GM12801 (cell line): ENCODE measurements around the gene ANKS1B.

Source experiments
- TF ChIP-seq, protein P1 (sequence below): IDR thresholded peaks from one replicate; pipeline ENCODE4 v1.5.1; 2011; ENCODE audit warnings: control low read depth; ENCODE audit not compliant: insufficient read length; ENCODE audit errors: extremely low read depth

The ANKS1B gene

DNA sequence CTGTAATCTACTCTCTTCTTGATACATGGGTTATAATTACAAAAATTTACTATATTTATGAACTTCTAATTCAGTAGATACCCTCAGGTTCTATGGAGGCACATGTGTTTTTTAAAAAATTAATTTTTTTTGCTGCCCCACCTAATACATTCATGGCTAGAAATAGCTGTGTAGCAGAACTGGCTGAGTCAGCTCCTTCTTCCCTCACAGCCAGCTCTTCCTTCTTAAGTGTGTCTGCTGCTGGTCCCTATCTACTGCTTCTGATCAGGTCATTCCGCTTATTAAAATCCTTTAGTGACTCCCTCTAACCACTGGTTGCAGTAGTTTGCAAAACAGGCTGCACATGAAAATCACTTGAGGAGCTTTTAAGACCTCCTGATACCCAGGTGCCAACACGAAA lies 939.6 kb downstream of the ANKS1B start:
- TF ChIP-seq, protein P1, sequence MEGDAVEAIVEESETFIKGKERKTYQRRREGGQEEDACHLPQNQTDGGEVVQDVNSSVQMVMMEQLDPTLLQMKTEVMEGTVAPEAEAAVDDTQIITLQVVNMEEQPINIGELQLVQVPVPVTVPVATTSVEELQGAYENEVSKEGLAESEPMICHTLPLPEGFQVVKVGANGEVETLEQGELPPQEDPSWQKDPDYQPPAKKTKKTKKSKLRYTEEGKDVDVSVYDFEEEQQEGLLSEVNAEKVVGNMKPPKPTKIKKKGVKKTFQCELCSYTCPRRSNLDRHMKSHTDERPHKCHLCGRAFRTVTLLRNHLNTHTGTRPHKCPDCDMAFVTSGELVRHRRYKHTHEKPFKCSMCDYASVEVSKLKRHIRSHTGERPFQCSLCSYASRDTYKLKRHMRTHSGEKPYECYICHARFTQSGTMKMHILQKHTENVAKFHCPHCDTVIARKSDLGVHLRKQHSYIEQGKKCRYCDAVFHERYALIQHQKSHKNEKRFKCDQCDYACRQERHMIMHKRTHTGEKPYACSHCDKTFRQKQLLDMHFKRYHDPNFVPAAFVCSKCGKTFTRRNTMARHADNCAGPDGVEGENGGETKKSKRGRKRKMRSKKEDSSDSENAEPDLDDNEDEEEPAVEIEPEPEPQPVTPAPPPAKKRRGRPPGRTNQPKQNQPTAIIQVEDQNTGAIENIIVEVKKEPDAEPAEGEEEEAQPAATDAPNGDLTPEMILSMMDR, result no peak

DNA sequence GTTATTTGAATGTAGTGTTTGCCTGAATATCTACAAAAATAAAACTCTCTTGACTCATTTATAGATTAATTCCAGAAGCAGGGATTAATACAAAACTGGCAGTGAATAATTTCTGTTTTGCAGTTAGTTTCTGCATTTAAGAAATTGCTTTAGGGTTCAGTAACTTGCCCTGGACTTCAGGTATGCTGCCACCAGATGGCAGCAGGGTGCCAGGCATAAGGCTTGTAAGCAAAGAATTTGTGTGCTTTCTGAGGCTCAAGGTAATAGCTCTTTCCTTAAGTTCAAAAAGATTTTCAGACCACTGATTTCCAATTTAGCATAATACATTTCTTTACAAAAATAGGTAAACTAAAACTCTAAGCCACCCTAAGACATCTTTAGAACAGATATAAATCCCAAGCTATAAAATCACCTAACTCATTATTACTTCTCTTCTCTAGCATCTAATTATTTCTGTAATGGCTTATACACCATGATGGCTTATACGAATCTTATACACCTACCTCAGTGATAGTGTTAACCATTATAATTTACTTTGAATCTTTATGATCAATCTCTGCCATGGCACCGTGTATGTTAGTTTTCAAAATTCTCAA lies 941.3 kb downstream of the ANKS1B start:
- TF ChIP-seq, protein P1, result peak; percentile 14

DNA sequence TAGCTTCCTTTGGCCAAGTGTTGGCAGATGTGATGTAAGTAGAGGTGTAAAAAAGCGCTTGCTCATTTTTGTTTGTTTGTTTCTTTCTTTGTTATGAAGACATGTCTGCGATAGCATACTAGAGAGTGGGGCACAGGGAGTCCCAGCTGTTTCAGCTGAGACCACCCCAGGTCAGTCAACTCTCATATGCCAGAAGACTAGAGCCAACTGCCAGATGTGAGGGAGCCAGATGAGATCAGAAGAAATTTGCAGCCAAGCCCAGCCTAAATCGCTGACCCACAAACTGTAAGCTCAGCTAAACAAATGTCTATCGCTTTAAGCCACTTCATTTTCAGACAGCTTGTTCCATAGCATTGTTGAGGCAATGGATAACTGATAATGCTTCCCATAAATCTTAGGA lies 942.5 kb downstream of the ANKS1B start:
- TF ChIP-seq, protein P1, result no peak

DNA sequence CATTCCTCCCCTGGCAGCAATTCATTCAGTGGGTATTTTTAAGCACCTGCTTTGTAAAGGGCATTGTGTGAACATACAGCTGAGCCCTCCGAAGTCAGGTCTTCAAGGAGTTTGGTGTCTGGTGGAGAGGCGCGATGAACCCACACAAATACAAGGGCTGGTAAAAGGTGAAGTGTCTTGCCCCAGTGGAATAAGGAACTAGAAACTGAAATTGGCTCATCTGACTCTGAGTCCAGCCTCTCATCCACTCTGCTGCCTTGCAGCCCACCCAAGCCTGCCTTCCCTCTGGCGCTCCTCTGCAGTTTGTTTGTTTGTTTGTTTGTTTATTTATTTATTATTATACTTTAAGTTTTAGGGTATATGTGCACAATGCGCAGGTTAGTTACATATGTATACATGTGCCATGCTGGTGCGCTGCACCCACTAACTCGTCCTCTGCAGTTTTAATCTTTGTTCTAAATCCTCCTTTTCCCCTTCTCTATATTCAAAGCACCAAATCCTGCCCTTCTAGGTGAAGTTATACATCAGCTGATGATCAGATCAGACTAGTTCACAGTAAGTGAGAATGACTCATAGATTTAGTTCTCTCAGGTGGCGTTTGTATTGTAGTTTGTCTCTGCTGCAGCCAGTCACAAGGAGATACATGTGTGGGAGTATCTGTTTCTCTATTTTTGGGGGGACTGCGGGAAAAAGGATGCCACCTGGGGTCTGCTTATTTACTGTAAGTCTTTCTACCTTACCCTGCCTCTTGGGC lies 945.2 kb downstream of the ANKS1B start:
- TF ChIP-seq, protein P1, result no peak

DNA sequence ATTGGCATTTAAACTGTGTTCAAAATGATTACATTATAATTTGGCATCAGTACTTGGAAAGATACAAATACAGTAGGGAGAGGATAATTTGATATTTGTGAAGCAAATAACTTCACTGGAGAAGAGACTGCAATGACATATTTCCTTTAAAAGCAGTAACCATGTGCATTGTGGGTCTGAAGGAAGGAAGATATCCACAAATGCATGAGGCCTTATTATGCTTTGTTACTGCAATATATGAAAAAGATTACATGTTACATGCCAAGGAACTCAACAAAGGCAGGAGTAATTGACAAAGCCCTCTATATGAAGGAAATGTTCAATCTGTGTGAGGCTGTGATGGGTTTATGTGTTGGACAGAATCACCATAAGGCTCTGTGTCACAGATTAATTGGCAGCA lies 948.2 kb downstream of the ANKS1B start:
- TF ChIP-seq, protein P1, result no peak

DNA sequence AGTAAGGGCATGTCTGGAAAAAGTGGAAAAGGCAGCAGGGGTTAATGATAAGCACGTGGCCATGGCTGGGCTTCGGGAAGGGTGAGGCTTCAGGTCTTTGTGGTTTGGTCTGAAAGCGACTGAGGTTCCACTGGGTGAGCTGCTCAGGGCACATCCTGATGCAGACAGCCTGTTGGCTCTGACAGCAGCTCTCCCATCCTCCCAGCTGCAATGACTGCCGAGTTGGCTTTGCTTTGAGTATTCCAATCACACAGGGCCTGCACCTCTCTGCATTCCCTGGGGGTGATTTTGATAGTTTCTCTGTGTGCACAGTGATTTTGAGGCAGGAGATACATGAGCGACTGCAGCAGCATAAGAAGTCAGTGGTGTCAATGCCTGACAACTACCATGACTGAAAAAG lies 948.9 kb downstream of the ANKS1B start:
- TF ChIP-seq, protein P1, result no peak

DNA sequence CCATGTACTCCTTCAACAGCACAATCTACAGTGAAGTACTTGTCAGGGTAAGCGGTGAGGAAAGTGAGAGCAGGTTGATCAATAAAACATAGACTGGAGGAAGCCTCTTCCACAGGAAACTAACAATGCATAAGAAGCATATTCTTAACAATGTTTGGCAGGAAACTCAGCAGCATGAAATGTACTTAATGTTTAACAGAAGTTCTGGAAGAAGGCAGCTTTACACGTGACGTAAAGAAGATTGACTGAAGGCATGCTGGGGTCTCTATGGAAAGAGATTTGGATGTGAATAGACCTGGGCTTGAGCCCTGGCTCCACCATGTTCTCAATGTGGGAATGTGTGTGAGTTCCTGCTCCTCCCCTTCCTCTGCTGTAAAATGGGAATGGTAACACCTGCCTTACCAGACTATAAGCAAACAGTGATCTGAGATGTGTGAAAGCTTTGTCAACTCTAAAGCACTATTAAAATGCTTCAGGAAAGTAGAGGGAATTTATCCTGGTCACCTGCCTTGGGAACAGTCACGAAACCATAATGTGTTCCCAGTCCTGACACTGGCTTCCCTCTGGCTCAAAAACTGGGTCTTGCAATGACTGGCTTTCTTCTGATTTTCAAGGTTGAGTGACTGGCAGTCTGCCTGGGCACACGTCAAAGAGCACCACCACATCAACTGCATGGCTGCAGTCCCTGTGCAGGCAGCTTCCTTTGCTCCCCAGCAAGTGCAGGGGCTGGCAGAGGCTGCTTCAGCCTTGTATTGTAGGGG lies 955.0 kb downstream of the ANKS1B start:
- TF ChIP-seq, protein P1, result no peak
